ENCODE results near the gene AOX1. TPM values are rescaled to one million over a fixed set of nuclear protein-coding genes. Genes with fewer than 3 reads are reported as not detected.

AOX1 gene
- total and polyA plus RNA-seq, 2 experiments from 2014 or later, result 1.4 to 5.0 TPM

DNA sequence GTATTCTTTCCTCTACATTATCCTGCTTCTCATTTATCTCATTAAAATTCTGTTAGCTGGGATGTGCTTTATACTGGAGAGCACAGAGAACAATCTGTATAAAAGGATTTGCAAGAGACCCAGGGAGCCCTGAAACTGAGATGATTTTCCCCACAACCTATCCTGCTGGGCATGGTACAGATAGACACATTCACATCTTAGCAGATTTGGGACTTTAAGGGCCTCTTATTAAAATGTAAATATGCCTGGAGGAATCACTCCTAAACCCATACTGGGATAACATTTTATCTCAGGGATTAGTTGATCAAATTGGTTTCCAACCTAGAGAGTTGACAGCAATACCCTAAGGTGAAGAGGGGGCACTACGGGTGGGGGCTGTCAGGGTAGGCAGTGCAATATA is 45.5 kb downstream of the AOX1 start:
- TF ChIP-seq ZNF331 (CRISPR knock-in tag; IDR thresholded peaks at IDR 0.05; ENCODE audit: low read depth) (no peak), ZNF114 (CRISPR knock-in tag; IDR thresholded peaks at IDR 0.05) (no peak), REST (IDR thresholded peaks at IDR 0.05; ENCODE audit: unreplicated experiment) (no peak), JUNB (IDR thresholded peaks at IDR 0.05; ENCODE audit: unreplicated experiment) (no peak), POLR2AphosphoS5 (IDR thresholded peaks at IDR 0.05; ENCODE audit: low read depth) (no peak), CREB1 (CRISPR knock-in tag; IDR thresholded peaks at IDR 0.05; ENCODE audit: low read depth) (no peak), EZH2phosphoT487 (IDR thresholded peaks at IDR 0.05; ENCODE audit: unreplicated experiment) (no peak), STAT1 (IDR thresholded peaks at IDR 0.05; ENCODE audit: unreplicated experiment) (no peak), NANOG (IDR thresholded peaks at IDR 0.05; ENCODE audit: borderline replicate concordance) (no peak), EZH2 (IDR thresholded peaks at IDR 0.05; ENCODE audit: low read depth, unreplicated experiment) (no peak), CTCF (conservative IDR thresholded peaks at IDR 0.05; ENCODE audit: low read depth in 2 of 2) (no peak)
- TF ChIP-seq, protein P1, sequence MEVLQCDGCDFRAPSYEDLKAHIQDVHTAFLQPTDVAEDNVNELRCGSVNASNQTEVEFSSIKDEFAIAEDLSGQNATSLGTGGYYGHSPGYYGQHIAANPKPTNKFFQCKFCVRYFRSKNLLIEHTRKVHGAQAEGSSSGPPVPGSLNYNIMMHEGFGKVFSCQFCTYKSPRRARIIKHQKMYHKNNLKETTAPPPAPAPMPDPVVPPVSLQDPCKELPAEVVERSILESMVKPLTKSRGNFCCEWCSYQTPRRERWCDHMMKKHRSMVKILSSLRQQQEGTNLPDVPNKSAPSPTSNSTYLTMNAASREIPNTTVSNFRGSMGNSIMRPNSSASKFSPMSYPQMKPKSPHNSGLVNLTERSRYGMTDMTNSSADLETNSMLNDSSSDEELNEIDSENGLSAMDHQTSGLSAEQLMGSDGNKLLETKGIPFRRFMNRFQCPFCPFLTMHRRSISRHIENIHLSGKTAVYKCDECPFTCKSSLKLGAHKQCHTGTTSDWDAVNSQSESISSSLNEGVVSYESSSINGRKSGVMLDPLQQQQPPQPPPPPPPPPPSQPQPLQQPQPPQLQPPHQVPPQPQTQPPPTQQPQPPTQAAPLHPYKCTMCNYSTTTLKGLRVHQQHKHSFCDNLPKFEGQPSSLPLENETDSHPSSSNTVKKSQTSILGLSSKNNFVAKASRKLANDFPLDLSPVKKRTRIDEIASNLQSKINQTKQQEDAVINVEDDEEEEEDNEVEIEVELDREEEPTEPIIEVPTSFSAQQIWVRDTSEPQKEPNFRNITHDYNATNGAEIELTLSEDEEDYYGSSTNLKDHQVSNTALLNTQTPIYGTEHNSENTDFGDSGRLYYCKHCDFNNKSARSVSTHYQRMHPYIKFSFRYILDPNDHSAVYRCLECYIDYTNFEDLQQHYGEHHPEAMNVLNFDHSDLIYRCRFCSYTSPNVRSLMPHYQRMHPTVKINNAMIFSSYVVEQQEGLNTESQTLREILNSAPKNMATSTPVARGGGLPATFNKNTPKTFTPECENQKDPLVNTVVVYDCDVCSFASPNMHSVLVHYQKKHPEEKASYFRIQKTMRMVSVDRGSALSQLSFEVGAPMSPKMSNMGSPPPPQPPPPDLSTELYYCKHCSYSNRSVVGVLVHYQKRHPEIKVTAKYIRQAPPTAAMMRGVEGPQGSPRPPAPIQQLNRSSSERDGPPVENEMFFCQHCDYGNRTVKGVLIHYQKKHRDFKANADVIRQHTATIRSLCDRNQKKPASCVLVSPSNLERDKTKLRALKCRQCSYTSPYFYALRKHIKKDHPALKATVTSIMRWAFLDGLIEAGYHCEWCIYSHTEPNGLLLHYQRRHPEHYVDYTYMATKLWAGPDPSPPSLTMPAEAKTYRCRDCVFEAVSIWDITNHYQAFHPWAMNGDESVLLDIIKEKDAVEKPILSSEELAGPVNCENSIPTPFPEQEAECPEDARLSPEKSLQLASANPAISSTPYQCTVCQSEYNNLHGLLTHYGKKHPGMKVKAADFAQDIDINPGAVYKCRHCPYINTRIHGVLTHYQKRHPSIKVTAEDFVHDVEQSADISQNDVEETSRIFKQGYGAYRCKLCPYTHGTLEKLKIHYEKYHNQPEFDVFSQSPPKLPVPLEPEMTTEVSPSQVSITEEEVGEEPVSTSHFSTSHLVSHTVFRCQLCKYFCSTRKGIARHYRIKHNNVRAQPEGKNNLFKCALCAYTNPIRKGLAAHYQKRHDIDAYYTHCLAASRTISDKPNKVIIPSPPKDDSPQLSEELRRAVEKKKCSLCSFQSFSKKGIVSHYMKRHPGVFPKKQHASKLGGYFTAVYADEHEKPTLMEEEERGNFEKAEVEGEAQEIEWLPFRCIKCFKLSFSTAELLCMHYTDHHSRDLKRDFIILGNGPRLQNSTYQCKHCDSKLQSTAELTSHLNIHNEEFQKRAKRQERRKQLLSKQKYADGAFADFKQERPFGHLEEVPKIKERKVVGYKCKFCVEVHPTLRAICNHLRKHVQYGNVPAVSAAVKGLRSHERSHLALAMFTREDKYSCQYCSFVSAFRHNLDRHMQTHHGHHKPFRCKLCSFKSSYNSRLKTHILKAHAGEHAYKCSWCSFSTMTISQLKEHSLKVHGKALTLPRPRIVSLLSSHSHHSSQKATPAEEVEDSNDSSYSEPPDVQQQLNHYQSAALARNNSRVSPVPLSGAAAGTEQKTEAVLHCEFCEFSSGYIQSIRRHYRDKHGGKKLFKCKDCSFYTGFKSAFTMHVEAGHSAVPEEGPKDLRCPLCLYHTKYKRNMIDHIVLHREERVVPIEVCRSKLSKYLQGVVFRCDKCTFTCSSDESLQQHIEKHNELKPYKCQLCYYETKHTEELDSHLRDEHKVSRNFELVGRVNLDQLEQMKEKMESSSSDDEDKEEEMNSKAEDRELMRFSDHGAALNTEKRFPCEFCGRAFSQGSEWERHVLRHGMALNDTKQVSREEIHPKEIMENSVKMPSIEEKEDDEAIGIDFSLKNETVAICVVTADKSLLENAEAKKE (CRISPR knock-in tag; IDR thresholded peaks at IDR 0.05), result no peak
- TF ChIP-seq, protein P2, sequence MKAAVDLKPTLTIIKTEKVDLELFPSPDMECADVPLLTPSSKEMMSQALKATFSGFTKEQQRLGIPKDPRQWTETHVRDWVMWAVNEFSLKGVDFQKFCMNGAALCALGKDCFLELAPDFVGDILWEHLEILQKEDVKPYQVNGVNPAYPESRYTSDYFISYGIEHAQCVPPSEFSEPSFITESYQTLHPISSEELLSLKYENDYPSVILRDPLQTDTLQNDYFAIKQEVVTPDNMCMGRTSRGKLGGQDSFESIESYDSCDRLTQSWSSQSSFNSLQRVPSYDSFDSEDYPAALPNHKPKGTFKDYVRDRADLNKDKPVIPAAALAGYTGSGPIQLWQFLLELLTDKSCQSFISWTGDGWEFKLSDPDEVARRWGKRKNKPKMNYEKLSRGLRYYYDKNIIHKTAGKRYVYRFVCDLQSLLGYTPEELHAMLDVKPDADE (IDR thresholded peaks at IDR 0.05), result no peak
- no peak overlapping the region for H2AFZ ChIP-seq
- H3K9me3 Mint-ChIP-seq, result no peaks in the 10 kb centered on the region
- no peaks in the 10 kb centered on the region for H3K27me3 ChIP-seq (ENCODE audit: insufficient read depth)
- no peaks in the 10 kb centered on the region for H3F3A ChIP-seq (replicated peaks; ENCODE audit: low read depth)
- H3K27ac ChIP-seq (ENCODE audit: low read depth), result no peak overlapping the region
- H4K20me1 ChIP-seq (replicated peaks; ENCODE audit: insufficient read depth), result no peaks in the 10 kb centered on the region
- H3K27ac Mint-ChIP-seq, result no peak overlapping the region
- no peak for ATAC-seq
- H3K36me3 ChIP-seq (ENCODE audit: insufficient read depth), result no peaks in the 10 kb centered on the region
- no peaks in the 10 kb centered on the region for H3K9me2 ChIP-seq (ENCODE audit: insufficient read depth)
- H3K4me3 ChIP-seq, result no peak overlapping the region
- no peaks in the 10 kb centered on the region for H3K27me3 Mint-ChIP-seq (ENCODE audit: insufficient read depth, low read depth, poor library complexity)
- no peak for DNase-seq (ENCODE audit: low spot score)
- no peak overlapping the region for H3K4me2 ChIP-seq
- H3K4me1 Mint-ChIP-seq, result peaks cover 14% of the 10 kb centered on the region
- H3K79me2 ChIP-seq (replicated peaks; ENCODE audit: insufficient read depth), result no peaks in the 10 kb centered on the region
- no peaks in the 10 kb centered on the region for H3K36me3 Mint-ChIP-seq (ENCODE audit: low read depth)
- no peaks in the 10 kb centered on the region for H3K4me1 ChIP-seq (ENCODE audit: insufficient read depth)
- no peak overlapping the region for H3K4me3 Mint-ChIP-seq

Measured in GM23338 (cell line).